ENCODE data around the gene ITGB5. TPM values are rescaled to one million over a fixed set of nuclear protein-coding genes. Genes with fewer than 3 reads are reported as not detected.

ITGB5 gene
- total RNA-seq: 10 to 100 TPM; 30.3 to 57.3 TPM

GRCh38 chr3:124887177-124887931 is at the start of gene ITGB5:
ITGB5 (minus strand) TSS chr3:124887365; CDS start chr3:124887000, 365 bp downstream.

GRCh38 chr3:124934577-124934976 is 47.4 kb upstream of the ITGB5 start, which contains the start of gene MUC13:
MUC13 (minus strand) TSS chr3:124934751; CDS start chr3:124934712, 39 bp downstream.

GRCh38 chr3:124730129-124730940 is 156.8 kb downstream of the ITGB5 start, which contains the start of gene UMPS:
UMPS (plus strand) TSS chr3:124730452; CDS start chr3:124730472, 20 bp downstream.

Small RNAs within 50 kb of the gene (small RNA-seq; reads per million reads assigned to genes)
- gene MIR544B: 0 to 18.6 reads per million in 2 donors

Other genes with a start within 250 kb of the ITGB5 start
- gene UMPS, start 156.9 kb downstream of the ITGB5 start, total RNA-seq: 10 to 100 TPM; 25.8 to 32.0 TPM
- gene MUC13, start 47.4 kb upstream of the ITGB5 start, total RNA-seq: not detected
- gene HEG1, start 168.6 kb upstream of the ITGB5 start, total RNA-seq: 1 to 10 TPM; 4.3 to 4.8 TPM